Liver (tissue), 2 donors: ENCODE measurements around the gene C11orf58.

Experiments
- REST ChIP-seq: IDR thresholded peaks from 2 replicates; pipeline ENCODE4 v1.6.1; 2016; ENCODE audit warnings: antibody characterized with exemption, mild to moderate bottlenecking
- TAF1 ChIP-seq: conservative IDR thresholded peaks from 2 replicates; pipeline ENCODE4 v1.6.1; 2016; ENCODE audit warnings: antibody characterized with exemption, mild to moderate bottlenecking
- donor health status: healthy.

- no peak for TF ChIP-seq TAF1
- no peak for TF ChIP-seq REST
Observed at GRCh38 chr11:16776711-16777612, 38.5 kb downstream of the C11orf58 start.
